ENCODE results near the gene TBL2. TPM values are rescaled to one million over a fixed set of nuclear protein-coding genes. Genes with fewer than 3 reads are reported as not detected.

The TBL2 gene, protein sequence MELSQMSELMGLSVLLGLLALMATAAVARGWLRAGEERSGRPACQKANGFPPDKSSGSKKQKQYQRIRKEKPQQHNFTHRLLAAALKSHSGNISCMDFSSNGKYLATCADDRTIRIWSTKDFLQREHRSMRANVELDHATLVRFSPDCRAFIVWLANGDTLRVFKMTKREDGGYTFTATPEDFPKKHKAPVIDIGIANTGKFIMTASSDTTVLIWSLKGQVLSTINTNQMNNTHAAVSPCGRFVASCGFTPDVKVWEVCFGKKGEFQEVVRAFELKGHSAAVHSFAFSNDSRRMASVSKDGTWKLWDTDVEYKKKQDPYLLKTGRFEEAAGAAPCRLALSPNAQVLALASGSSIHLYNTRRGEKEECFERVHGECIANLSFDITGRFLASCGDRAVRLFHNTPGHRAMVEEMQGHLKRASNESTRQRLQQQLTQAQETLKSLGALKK
- total RNA-seq, result 77.8 and 122 TPM in 2 replicates

DNA sequence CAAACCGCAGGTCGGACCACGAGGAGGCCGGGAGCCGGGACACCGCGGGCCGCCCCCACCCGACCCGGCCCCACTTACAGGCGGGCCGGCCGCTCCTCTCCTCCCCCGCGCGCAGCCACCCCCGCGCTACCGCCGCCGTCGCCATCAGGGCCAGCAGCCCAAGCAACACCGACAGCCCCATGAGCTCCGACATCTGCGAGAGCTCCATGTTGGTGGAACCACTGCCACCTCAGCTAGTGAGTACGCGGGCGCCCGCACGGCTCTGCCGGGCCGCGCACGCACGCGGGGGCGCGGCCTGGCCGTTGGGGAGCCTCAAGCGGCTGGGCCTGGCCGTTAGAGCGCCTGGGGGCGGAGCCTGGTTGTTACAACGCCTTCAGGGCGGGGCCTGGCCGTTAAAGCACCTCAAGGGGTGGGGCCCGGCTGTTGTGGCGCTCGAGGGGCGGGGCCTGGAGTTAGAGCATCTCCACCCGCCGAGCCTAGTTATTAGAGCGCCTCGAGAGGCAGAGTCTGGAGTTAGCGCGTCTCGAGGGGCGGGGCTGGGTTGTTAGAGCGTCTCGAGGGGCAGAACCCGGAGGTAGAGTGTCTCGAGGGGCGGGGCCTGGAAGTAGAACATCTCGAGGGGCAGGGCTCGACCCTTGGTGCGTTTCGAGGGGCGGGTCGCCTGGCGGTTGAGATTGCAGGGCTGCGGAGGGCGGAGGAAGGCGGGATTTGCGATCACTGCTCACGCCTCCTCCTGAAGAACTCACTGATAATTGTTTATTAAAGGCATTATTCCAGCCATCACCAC lies at the start of gene TBL2:
Gene TBL2 (minus strand): TSS at position 238 of the 787 bp plus-strand sequence. CDS start 30 bp downstream, at position 208.

DNA sequence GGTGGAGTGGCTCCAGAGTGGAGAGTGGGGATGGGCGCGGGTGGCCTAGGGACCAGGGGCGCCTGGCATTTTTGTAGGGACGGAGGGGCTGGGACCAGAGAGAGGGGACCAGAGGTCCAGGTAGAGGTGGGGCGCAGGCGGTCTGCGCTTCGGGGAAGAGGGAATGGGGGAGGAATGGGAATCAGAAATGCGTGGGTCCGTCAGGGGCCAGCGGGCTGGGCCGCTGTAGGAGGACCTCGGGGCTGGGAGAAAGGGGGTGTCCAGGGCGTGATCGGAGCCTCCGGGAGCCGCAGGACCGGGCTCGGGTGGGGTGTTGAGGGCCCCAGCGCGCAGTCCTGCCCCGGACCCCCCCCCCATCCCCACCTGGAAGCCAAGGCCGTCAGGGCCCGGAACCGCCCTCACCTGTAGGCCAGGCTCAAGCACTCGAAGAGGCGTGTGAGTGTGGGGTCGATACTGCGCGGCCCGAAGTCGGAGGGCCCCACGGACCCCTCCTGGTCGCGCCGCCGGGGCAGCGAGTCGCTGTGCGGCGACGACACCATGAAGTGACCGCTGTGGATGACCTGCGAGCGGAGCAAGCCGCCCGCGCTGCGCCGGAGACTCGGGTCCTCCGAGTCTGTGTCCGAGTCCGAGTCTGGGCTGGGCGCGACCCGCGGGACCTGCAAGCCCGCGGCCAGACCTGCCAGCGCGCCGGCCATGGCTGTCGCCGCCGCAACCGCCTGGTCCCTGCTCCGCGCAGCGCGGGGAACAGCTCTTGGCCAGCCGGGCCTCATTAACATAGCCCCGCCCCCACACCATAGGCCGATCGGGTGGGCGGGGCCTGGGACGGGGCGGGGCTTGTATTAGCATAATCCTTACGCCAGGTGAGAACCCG lies 45.7 kb upstream of the TBL2 start, which contains the start of gene MLXIPL:
Gene MLXIPL (minus strand): TSS at position 725 of the 871 bp plus-strand sequence. CDS start 30 bp downstream, at position 695.

DNA sequence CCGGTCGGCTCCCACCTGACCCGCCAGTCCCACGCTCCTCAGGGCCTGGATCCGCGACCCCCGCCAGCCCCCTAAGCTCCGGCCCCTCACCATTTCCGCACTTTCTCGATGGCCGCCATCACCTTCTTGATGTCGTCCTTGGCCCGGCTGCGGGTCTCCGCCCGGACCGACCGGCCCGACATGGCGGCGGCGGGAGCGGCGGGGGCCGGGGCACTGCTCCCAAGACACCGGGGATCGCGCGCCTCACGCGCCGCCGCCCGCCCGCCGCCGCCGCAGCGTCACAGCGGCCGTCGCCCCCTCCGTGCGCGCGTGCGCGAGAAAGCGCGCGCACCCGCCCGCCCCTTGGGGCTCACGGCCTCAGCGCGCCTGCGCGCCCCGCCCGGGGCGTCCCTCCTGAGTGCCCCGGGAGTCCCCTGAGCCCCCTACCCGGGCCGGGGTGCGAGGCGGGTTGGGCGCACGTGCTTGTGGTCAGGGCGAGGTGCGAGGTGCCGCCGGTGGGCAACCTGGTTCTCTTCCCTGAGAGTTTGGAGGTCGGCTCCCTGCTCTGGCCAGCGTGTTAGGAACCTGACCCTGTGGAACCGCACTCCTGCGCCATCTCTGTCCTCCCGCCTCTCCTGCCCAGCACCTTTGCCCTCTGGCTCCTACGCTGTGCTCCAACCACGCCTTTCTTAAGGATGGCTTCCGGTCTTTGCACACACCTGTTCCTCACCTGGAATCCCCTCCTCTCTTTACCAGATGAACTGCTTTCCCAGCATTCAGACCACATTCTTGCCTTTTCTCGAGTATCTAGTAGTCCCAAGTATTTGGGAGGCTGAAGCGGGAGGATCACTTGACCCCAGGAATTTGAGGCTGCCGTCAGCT lies 20.8 kb downstream of the TBL2 start, which contains the start of gene BCL7B:
Gene BCL7B (minus strand): TSS at position 294 of the 861 bp plus-strand sequence. CDS start 112 bp downstream, at position 182.

DNA sequence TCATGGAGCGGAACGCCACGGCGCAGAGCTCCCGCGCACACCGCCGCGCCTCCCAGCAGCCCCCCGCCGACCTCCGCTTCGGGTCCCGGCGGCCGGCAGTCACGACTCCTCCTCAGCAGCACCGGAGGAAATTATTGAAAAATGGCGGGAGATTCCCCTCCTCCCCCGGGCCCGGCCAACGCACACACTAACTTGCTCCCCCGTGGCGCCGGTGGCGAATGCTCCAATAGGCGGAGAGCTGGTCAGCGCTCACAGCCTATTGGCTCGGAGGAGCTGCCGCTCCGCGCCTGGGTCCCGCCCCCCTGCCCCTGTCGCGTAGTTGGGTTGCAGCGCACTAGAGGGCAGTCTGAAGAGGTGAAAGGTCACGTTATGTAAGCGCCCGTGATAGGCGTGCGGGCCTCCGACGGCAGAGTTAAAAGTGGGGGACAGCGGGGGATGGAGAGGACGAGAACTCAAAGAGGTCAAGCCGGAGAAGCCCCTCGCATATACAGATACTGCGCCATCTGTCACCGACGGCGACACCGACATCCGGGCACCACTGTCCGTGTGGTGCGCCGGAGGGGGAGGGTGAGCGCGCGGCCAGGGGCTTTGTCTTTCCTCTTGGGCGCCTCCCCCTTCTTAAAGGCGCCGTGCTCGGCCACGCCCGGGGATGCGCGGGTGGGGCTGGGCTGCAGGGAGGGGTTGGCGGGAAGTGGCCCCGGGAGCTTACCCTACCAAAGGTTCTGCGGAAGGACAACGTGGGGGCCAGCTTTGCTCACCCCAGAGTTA lies 56.1 kb downstream of the TBL2 start, which contains the start of gene BAZ1B:
Gene BAZ1B (minus strand): TSS at position 189 of the 768 bp plus-strand sequence. CDS start 360 bp downstream, outside the sequence.

Other genes with a start within 250 kb of the TBL2 start
- gene FZD9, start 144.8 kb downstream of the TBL2 start, total RNA-seq, result 0.72 and 2.8 TPM in 2 replicates
- gene BAZ1B, start 56.3 kb downstream of the TBL2 start, total RNA-seq, result 24.2 and 33.5 TPM in 2 replicates
- gene BCL7B, start 20.9 kb downstream of the TBL2 start, total RNA-seq, result 33.2 and 43.3 TPM in 2 replicates
- 1.5 TPM in 1 of 2 replicates, not detected in the other for gene MLXIPL, start 45.9 kb upstream of the TBL2 start, total RNA-seq
- gene VPS37D, start 89.3 kb upstream of the TBL2 start, total RNA-seq, result 2.8 and 3.6 TPM in 2 replicates
- gene DNAJC30, start 104.9 kb upstream of the TBL2 start, total RNA-seq, result 4.1 and 4.7 TPM in 2 replicates
- gene BUD23, start 105.0 kb upstream of the TBL2 start, total RNA-seq, result 65.6 and 67.5 TPM in 2 replicates
- gene STX1A, start 141.1 kb upstream of the TBL2 start, total RNA-seq, result 11.2 and 14.8 TPM in 2 replicates
- gene ABHD11, start 160.2 kb upstream of the TBL2 start, total RNA-seq, result 8.9 and 9.4 TPM in 2 replicates
- not detected in 2 replicates for gene CLDN3, start 191.7 kb upstream of the TBL2 start, total RNA-seq